Germinal center (tissue), 1 donor: Measurements from ENCODE around the gene CGB8.
"Not testable (repeated sequence)": the region's sequence is repeated elsewhere in the genome, so short reads cannot be mapped to it uniquely, and the experiment has no call there.

Experiments used
- DNase-seq: peaks from one replicate; pipeline ENCODE4 v3.0.0; 2012; ENCODE audit warnings: mixed read lengths, low spot score

Gene CGB8

GRCh38 chr19:49064768-49065611, 16.1 kb upstream of the CGB8 start, which contains the start of gene NTF4:
Gene NTF4 (minus strand): TSS chr19:49064818. CDS start chr19:49061997, 2,821 bp downstream.
- no peak for DNase-seq

DNA sequence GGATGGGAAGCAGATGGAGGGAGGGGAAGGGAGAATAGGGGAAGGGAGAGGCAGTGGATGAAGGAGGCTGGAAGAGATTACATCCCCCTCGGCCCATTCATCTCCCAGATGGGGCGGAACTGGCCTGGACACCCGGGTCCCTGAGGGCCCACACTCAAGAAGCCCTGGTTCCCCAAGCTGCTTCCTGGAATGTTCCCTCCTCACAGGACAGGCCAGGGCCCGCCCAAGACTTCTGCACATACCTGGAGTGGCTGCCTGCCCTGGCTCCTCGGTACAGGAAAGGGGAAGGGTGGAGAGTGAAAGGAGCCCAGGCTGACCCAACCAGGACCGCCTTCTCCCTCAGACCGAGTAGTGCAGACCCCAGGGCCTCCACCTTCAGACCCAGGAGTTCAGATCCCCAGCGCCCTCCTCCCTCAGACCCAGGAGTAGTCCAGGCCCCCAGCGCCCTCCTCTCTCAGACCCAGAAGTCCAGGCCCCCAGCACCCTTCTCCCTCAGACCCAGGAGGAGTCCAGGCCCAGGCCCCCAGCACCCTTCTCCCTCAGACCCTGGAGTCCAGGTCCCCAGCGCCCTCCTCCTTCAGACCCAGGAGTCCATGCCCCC, 15.2 kb upstream of the CGB8 start:
- no peak for DNase-seq

DNA sequence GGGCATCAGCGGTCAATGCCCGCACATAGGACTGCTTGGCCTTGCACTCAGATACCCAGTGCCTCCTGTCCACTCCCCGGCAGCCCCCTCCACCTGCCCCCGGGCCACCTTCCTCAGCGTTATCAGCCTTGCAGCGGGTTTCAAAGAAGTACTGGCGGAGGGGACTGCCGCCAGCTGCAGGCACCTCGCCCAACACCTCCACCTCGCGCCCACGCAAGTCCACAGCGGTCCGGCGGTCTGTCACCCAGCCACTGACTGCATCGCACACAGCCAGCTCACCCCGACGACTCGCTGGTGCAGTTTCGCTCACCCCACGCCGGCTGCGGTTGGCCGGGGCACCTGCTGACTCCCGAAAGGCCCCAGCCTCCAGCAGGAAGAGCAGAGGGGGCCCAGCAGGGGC, 12.5 kb upstream of the CGB8 start:
- DNase-seq: no peak

- no peak for DNase-seq
Observed at GRCh38 chr19:49061000-49061399, 12.1 kb upstream of the CGB8 start.

DNA sequence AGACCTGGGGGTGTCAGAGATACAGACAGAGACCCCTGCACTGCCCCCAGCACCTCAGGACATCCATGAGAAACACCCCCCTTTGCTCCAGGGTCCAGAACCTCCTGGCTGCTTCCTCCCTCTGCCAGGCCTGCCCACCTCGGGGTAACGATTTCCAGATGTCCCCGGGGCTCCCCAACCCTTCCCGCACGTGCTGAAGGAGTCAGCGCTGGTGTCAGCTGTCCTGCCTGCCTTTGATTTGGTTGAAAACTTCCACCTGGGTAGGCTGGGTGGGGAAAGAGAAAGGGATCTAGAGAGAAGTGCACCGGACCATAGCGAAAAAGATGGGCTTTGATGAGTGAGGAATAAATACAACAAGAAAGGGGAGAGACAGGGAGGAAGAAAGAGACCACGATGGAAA, 10.1 kb upstream of the CGB8 start:
- no peak for DNase-seq

- peak; percentile 54 for DNase-seq
Observed at GRCh38 chr19:49058562-49058961, 9.7 kb upstream of the CGB8 start.

DNA sequence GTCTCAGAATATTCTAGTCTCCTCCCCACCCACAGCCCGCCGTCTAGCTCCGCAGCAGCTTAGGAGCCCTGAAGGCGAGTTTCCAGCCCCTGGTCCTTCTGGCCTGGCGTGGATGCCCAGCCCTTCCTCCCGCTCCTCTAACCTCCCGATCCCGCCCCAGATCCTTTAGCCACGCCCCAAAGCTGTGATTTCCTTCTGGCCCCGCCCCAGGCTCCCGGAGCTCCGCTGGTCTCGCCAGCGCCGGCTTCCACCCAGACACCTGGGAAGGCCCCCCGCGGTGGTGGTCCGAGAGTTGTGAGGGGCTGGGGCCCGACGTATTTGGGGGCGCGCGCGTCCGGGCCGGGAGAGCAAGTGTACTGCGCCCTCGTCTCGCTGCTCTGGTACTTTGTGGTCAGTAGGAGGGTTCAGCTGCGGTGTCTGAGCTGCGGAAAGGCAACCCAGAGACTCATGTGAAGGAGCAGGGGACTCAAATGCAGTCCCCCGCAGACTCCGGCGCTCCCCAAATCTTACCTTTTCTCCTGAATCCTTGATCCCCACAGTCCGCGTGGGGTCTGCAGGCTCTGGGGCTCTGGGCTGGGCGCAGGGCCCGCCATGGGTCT, 8.8 kb upstream of the CGB8 start, which contains the start of gene CGB7:
Gene CGB7 (minus strand): TSS at position 114 of the 599 bp plus-strand sequence. CDS start 2,374 bp downstream, outside the sequence.
- peak; percentile 46 for DNase-seq

DNA sequence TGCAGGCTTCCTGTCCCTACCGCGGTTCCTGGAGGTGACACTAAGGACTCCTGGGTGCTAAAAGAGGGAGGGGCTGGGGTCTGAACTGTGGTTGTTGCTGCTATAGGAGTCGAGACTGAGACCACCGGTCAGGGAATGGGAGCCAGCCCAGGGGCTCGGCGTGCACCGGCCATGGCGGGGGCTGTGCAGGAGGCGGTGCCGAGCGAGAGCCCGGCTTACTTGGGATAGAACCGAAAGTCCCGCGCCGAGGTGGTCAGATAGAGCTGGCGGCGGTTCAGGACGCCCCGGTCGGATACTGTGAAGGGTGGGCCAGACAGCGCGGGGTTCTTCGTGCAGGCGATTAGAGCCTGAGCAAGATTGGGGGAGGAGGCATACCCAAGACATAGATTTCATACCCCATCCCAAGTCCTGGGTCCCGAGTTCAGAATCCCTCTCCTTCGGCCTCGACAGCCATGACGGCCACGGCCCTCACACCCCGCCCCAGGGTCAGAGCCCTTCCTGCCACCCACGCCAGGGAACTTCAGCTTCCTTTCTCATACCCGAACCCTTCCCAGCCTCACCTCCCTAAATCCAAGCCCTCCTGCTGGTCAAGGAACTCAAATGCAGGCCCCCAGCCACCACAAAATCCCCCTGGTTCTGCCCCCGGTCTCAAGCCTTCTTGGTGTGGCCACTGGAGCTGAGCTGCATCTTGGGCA, 8.1 kb upstream of the CGB8 start:
- not testable (repeated sequence) for DNase-seq

DNA sequence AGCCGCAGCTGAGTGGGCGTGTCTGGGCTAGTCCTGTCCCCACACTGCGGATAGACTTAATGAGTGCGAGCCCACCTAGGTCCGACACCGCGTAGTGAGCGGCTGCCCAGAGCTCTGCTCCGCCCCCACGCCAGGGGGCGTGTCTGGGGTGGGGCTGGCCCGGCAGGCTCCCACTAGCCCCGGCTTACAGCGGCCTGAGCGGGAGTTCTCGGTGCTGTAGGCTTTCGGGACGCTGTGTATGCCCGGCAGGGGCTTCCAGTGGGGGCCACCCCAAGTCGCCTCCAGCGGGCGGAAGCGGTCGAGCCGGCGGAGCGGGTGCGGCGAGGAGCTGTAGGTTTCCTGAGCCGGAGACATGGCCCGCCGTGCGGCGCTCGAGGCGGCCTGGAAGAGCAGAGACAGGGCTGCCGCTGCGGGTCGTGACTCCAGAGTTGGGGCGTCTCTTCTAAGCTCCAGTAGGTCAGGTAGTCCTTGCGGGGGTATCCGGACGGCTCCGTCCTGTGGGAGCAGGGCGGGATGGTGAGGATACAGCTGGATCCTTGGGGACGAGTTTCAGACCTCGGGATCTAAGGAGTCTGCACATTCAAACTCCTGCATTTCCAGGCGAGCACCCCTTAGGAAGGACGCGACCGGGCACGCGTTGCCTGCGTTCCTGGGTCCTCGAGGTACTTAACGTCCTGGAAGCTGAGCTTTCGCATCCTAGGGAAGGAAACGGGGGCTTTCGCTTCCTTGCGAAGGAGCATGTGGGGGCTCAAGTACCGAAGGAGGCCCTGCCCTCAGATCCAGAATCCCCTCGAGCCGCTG, 7.4 kb upstream of the CGB8 start:
- DNase-seq: peak; percentile 80

GRCh38 chr19:49050376-49051033, 1.6 kb upstream of the CGB8 start:
- not testable (repeated sequence) for DNase-seq

DNA sequence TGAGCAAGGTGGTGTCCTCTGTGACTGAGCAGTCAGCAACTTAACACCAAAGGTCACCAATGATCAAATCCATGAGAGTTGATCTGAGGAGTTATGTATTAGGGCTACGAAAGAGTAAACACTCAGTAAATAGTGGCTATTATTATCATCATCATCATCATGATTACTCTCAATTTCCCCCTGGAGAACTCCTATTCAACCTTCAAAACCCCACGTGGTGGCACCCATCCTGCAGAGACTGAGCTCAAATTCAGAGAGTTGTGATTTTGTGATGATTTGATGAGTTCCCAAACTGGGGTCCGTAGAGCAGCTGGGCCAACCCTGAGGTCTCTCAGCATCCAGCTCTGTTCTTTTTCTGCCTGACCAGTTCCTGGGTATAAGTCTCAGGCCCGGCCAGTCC, 923 bp upstream of the CGB8 start:
- not testable (repeated sequence) for DNase-seq

GRCh38 chr19:49043548-49043947, 5.4 kb downstream of the CGB8 start, which contains the start of gene CGB5:
Gene CGB5 (plus strand): TSS chr19:49043848. CDS start chr19:49044210, 362 bp downstream.
- not testable (repeated sequence) for DNase-seq

- not testable (repeated sequence) for DNase-seq
Observed at GRCh38 chr19:49042666-49043065, 6.2 kb downstream of the CGB8 start.

DNA sequence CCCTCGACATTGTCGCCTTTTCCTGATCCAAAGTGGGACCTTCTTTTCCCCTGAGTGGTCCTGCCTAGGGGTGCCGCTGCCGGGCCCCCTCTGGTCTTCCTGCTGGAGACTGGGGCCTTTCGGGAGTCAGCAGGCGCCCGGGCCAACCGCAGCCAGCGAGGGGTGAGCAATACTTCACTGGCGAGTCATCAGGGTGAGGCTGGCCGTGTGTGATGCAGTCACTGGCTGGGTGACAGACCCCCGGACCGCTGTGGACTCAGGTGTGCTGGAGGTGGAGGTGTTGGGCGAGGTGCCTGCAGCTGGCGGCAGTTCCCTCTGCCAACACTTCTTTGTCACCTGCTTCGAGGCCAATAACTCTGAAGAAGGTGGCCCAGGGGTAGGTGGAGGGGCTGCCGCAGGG, 6.7 kb downstream of the CGB8 start:
- DNase-seq: no peak

- not testable (repeated sequence) for DNase-seq
Observed at GRCh38 chr19:49039736-49040135, 9.2 kb downstream of the CGB8 start.

- not testable (repeated sequence) for DNase-seq
Observed at GRCh38 chr19:49038557-49039276, 10.2 kb downstream of the CGB8 start.

DNA sequence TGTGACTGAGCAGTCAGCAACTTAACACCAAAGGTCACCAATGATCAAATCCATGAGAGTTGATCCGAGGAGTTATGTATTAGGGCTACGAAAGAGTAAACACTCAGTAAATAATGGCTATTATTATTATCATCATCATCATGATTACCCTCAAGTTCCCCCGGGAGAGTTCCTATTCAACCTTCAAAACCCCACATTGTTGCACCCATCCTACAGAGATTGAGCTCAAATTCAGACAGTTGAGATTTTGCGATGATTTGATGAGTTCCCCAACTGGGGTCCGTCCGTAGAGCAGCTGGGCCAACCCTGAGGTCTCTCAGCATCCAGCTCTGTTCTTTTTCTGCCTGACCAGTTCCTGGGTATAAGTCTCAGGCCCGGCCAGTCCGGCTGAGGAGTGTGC, 10.8 kb downstream of the CGB8 start:
- DNase-seq: not testable (repeated sequence)

GRCh38 chr19:49036815-49037214, 12.1 kb downstream of the CGB8 start, which contains the start of gene CGB1:
Gene CGB1 (minus strand): TSS chr19:49036895. CDS start chr19:49036711, 184 bp downstream.
- not testable (repeated sequence) for DNase-seq

DNA sequence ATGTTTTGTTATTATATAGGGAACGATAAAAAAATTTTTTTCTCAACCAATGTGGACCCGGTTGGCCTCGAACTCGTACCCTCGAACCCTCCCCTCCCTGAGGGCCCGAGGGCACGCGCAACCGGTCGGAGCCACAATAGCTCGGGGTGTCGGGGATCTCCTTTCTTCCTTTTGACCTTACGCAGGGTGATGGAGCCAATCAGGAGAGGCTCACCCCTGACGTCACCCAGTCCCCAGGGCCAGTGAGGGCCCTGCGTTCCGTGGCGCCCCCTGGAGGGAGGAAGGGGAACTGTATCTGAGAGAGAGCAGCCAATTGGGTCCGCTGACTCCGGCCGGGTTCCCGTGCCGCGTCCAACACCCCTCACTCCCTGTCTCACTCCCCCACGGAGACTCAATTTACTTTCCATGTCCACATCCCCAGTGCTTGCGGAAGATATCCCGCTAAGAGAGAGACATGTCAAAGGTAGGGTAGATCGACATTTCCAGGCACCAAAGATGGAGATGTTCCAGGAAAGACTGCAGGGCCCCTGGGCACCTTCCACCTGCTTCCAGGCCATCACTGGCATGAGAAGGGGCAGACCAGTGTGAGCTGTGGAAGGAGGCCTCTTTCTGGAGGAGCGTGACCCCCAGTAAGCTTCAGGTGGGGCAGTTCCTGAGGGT, 17.1 kb downstream of the CGB8 start, which contains the start of gene CGB2:
Gene CGB2 (plus strand): TSS at position 249 of the 660 bp plus-strand sequence. CDS start 206 bp downstream, at position 455.
- DNase-seq: peak; percentile 38
